WTC11 (cell line): ENCODE results near the gene MARCHF10.

Experiments used
- ATF3 ChIP-seq: sonication (generic); formaldehyde crosslinking; conservative IDR thresholded peaks from 2 replicates; pipeline ENCODE4 v1.8.1; 2022; ENCODE audit warnings: mild to moderate bottlenecking, missing genetic modification reagents
- CTCF ChIP-seq: fragments of 200-600 bp; IDR thresholded peaks from 2 replicates; pipeline ENCODE4 v1.8.0; 2022; ENCODE audit warnings: antibody characterized with exemption
- ESRRA ChIP-seq: sonication (generic); formaldehyde crosslinking; IDR thresholded peaks from 2 replicates; pipeline ENCODE4 v1.8.1; 2022; ENCODE audit warnings: mild to moderate bottlenecking, missing genetic modification reagents, borderline replicate concordance
- GABPB1 ChIP-seq: sonication (generic); formaldehyde crosslinking; IDR thresholded peaks from 2 replicates; pipeline ENCODE4 v1.8.1; 2023; ENCODE audit warnings: mild to moderate bottlenecking, missing genetic modification reagents
- KAT7 ChIP-seq: sonication (generic); formaldehyde crosslinking; IDR thresholded peaks from 2 replicates; pipeline ENCODE4 v1.8.1; 2023; ENCODE audit warnings: missing genetic modification reagents, mild to moderate bottlenecking, borderline replicate concordance
- ZNF138 ChIP-seq: sonication (generic); formaldehyde crosslinking; conservative IDR thresholded peaks from 2 replicates; pipeline ENCODE4 v1.8.1; 2022; ENCODE audit warnings: mild to moderate bottlenecking, moderate library complexity, missing genetic modification reagents
- ZNF232 ChIP-seq: sonication (generic); formaldehyde crosslinking; IDR thresholded peaks from 2 replicates; pipeline ENCODE4 v1.8.0; 2022; ENCODE audit warnings: mild to moderate bottlenecking, missing genetic modification reagents
- ZNF263 ChIP-seq: sonication (generic); formaldehyde crosslinking; IDR thresholded peaks from 2 replicates; pipeline ENCODE4 v1.8.1; 2022; ENCODE audit warnings: low read depth, mild to moderate bottlenecking, moderate library complexity, missing genetic modification reagents
- ZSCAN18 ChIP-seq: fragments of 250-450 bp; sonication (Bioruptor Pico); IDR thresholded peaks from 2 replicates; pipeline ENCODE4 v2.1.2; 2022; ENCODE audit warnings: mild to moderate bottlenecking, moderate library complexity

GRCh38 chr17:62727916-62728672 is 80.0 kb downstream of the MARCHF10 start:
- TF ChIP-seq CTCF (no peak), ATF3 (CRISPR knock-in tag) (no peak), ZSCAN18 (CRISPR knock-in tag) (no peak), GABPB1 (CRISPR knock-in tag) (no peak), ZNF232 (CRISPR knock-in tag) (no peak), ZNF138 (no peak), KAT7 (CRISPR knock-in tag) (no peak), ESRRA (CRISPR knock-in tag) (no peak), ZNF263 (no peak)
